Neuron (in vitro differentiated cells): ENCODE data around the gene ACAP3.

Experiments
- H2AFZ ChIP-seq: one replicate; pipeline ENCODE4 v1.6.1; 2013; ENCODE audit warnings: low read depth, mild to moderate bottlenecking, inconsistent platforms, low read length, moderate library complexity
- H3K27me3 ChIP-seq: one replicate; pipeline ENCODE4 v1.6.1; 2013; ENCODE audit warnings: low read length; ENCODE audit not compliant: insufficient read depth
- H3K36me3 ChIP-seq: one replicate; pipeline ENCODE4 v1.6.1; 2013; ENCODE audit warnings: low read length; ENCODE audit not compliant: insufficient read depth
- H3K4me1 ChIP-seq: one replicate; pipeline ENCODE4 v1.6.1; 2013; ENCODE audit warnings: low read length; ENCODE audit not compliant: insufficient read depth
- H3K4me3 ChIP-seq: 2 replicates; pipeline ENCODE4 v1.5.1; 2013; ENCODE audit warnings: mild to moderate bottlenecking, low read length, moderate library complexity
- H3K9me3 ChIP-seq: one replicate; pipeline ENCODE4 v1.6.1; 2013; ENCODE audit warnings: low read length

Gene ACAP3, protein sequence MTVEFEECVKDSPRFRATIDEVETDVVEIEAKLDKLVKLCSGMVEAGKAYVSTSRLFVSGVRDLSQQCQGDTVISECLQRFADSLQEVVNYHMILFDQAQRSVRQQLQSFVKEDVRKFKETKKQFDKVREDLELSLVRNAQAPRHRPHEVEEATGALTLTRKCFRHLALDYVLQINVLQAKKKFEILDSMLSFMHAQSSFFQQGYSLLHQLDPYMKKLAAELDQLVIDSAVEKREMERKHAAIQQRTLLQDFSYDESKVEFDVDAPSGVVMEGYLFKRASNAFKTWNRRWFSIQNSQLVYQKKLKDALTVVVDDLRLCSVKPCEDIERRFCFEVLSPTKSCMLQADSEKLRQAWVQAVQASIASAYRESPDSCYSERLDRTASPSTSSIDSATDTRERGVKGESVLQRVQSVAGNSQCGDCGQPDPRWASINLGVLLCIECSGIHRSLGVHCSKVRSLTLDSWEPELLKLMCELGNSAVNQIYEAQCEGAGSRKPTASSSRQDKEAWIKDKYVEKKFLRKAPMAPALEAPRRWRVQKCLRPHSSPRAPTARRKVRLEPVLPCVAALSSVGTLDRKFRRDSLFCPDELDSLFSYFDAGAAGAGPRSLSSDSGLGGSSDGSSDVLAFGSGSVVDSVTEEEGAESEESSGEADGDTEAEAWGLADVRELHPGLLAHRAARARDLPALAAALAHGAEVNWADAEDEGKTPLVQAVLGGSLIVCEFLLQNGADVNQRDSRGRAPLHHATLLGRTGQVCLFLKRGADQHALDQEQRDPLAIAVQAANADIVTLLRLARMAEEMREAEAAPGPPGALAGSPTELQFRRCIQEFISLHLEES

DNA sequence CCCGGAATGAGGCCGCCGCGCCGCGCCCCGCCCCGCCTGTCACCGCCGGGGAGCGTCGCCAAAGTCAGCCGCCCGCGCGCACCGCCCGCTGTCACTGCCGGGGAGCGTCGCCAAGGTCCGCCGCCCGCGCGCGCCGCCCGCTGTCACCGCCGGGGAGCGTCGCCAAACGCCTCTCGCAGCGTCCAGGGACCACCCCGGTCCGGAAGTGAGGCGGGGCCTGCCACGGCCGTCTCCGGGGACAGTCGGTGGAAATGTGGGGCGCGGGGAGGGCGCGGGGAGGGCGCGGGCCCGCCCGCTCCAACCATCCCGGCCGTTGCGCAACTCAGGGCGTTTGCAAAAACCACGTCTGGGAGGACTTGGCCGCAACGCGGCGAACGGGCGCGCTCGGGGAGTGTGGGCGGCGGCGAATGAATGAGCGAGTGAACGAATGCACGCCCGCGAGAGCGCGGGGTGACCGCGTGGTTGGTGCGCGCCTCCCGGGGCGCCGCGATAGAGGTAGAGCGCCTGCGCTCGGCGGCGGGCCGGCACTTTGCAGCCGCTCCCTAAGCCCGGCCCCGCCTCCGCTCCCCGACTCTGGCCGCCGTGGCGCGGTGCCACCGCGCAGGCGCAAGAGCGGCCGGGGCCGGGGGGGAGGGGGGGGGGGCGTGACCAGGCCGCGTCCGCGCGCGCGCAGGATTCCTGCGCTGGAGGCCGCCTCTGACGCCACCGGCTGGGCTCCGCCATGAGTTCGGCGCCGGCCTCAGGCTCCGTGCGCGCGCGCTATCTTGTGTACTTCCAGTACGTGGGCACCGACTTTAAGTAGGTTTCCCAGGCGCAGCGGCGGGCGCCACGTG is at the start of gene ACAP3, which contains the start of gene PUSL1:
Gene ACAP3 (minus strand): TSS at position 8 of the 833 bp plus-strand sequence. CDS start 115 bp downstream, outside the sequence.
Gene PUSL1 (plus strand): TSS at position 675 of the 833 bp plus-strand sequence. CDS start 47 bp downstream, at position 722.
- H3K4me3 ChIP-seq = peak within 1 kb of the TSS; percentile 73
- H2AFZ ChIP-seq = peak within 1 kb of the TSS; percentile 86
- no peaks in the 10 kb centered on the region for H3K27me3 ChIP-seq
- H3K36me3 ChIP-seq = peaks cover 34% of the 10 kb centered on the region
- H3K9me3 ChIP-seq = no peaks in the 10 kb centered on the region
- H3K4me1 ChIP-seq = peaks cover 43% of the 10 kb centered on the region

DNA sequence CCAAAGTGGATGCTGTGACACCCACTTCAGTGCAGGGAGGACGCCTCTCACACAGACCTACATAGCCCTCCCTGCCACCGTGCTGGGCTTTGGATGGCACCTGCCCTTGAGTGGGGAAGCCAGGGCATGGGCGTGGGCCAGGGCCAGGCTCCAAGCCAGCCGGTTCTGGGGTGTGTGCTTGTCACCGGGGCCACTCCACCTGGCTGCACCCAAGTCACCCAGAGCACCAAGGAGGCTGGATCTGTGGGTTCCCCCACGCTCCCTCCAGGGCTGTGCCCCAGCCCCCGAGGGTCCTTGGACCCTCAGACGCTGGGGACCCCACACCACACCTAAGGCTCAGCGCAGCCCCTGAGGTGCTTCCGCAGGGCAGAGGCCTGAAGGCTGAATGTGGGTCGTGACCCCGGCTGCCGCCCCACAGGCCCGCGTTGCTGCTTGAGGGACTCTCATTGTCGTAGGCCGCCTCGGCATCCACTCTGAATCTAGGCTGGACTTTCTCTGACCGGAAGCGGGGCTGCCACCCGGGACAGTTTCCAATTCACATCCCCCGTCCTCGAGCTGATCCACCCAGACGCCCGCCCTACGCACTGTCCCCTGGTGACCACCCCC is 49.2 kb upstream of the ACAP3 start:
- Histone ChIP-seq H3K36me3 (no peaks in the 10 kb centered on the region), H3K9me3 (no peaks in the 10 kb centered on the region), H3K4me1 (peaks cover 48% of the 10 kb centered on the region), H3K27me3 (no peaks in the 10 kb centered on the region), H3K4me3 (peak overlapping the region; percentile 50), H2AFZ (no peak overlapping the region)

GRCh38 chr1:1356166-1356795 is 48.6 kb upstream of the ACAP3 start:
- Histone ChIP-seq H3K27me3 (no peaks in the 10 kb centered on the region), H3K9me3 (no peaks in the 10 kb centered on the region), H2AFZ (no peak overlapping the region), H3K36me3 (no peaks in the 10 kb centered on the region), H3K4me3 (no peak overlapping the region), H3K4me1 (peaks cover 53% of the 10 kb centered on the region)

GRCh38 chr1:1355416-1355815 is 47.7 kb upstream of the ACAP3 start:
- Histone ChIP-seq H3K36me3 (no peaks in the 10 kb centered on the region), H3K4me1 (peaks cover 47% of the 10 kb centered on the region), H3K27me3 (no peaks in the 10 kb centered on the region), H3K9me3 (no peaks in the 10 kb centered on the region), H2AFZ (no peak overlapping the region), H3K4me3 (no peak overlapping the region)

DNA sequence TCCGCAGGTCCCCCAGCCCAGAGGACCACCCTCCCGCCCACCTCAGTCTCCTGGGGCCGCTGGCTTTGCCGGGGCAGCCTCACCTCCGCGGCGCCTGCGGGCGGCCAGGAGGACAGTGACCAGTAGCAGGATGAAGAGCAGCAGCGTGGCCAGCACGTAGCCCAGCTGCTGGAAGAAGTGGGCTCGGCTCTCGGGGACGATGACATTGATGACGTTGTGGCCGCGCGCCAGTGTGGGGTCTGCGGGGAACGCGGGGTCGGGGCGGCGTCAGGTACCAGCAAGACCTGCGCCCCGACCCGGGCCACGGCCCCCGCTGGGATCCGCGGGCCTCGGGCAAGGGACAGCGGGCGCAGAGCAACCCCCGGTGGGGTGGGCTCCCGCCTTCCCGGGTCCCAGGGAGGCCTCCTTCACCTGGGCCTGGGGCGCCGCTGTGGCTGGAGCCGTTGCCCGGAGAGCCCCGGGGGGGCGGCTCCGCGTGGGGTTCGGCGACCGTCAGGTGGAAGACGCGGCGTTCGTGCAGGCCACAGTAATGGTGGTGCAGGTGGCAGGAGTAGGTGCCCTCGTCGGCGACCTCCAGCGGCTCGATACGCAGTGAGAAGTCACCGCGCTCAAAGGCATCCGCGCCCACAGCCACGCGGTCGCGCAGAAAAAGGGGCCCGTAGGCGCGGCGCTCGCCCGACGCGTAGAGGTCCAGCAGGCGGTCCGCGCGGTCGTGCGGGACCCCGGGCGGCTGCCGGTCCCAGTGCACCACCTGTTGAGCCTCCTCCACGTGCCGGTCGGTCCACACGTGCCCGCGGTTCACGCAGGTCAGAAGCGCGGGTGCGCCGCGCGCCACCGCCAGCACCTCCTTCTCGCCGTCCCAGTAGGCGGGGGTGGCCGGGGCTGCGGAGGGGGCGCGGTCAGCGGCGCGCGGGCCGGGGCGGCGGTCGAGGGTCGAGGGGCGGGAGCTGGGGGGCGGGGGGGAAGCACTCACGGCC is 46.8 kb upstream of the ACAP3 start:
- H3K4me3 ChIP-seq = no peak overlapping the region

GRCh38 chr1:1353389-1354151 is 45.8 kb upstream of the ACAP3 start:
- H2AFZ ChIP-seq = no peak overlapping the region
- H3K36me3 ChIP-seq = no peaks in the 10 kb centered on the region
- peaks cover 28% of the 10 kb centered on the region for H3K4me1 ChIP-seq
- H3K9me3 ChIP-seq = no peaks in the 10 kb centered on the region
- H3K4me3 ChIP-seq = no peak overlapping the region
- no peaks in the 10 kb centered on the region for H3K27me3 ChIP-seq

More for the DNA sequence above, 46.8 kb upstream of the ACAP3 start:
- Histone ChIP-seq H2AFZ (no peak overlapping the region), H3K27me3 (no peaks in the 10 kb centered on the region), H3K9me3 (no peaks in the 10 kb centered on the region), H3K36me3 (no peaks in the 10 kb centered on the region), H3K4me1 (peaks cover 38% of the 10 kb centered on the region)

GRCh38 chr1:1352786-1353388 is 45.2 kb upstream of the ACAP3 start:
- Histone ChIP-seq H3K27me3 (no peaks in the 10 kb centered on the region), H3K36me3 (no peaks in the 10 kb centered on the region), H3K4me1 (peaks cover 27% of the 10 kb centered on the region), H2AFZ (no peak overlapping the region), H3K9me3 (no peaks in the 10 kb centered on the region), H3K4me3 (no peak overlapping the region)

- peaks cover 27% of the 10 kb centered on the region for H3K4me1 ChIP-seq
- peak overlapping the region; percentile 9 for H3K4me3 ChIP-seq
- no peaks in the 10 kb centered on the region for H3K27me3 ChIP-seq
- no peaks in the 10 kb centered on the region for H3K9me3 ChIP-seq
- no peaks in the 10 kb centered on the region for H3K36me3 ChIP-seq
- H2AFZ ChIP-seq = no peak overlapping the region
These were observed 44.0 kb upstream of the ACAP3 start for GRCh38 chr1:1351511-1352427.

DNA sequence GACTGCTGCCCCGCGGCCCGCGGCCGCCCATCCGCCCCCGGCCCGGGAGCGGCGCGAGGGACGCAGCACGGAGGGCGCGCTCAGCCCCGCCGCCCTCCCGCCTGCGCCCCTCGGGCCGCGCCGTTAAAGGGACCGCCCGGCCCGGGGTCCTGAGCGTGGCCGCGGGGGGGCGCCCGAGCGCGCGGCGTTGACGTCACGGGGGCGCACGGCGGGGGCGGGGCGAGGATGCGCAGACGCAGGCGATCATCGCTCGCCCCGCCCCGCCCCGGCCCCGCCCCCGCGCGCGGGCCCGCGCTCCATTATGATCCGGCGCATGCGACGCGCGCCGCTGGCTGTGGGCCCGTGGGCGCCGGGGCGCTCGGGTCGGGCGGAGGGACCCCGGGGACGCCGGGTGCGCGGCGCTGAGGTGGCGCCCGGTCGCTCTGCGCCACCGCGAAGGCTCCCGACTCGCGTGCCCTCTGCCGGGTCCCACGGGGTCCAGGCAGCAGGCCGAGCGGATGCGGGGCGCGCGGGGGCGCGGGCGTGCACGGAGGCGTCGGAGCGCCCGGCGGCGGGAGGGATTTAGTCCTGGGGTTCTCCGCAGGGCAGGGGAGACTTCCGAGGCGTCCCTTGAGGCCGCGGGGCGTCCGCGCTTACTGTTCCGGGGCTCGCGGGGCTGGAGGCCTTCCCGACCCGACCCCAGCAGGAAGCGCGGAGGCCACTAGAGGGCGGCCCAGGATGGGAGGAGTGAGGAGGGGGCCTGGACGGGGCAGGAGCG is 41.7 kb upstream of the ACAP3 start, which contains the start of gene DVL1:
Gene DVL1 (minus strand): TSS at position 163 of the 757 bp plus-strand sequence. CDS start 353 bp downstream, outside the sequence.
- peak within 1 kb of the TSS; percentile 95 for H3K4me3 ChIP-seq
- H3K4me1 ChIP-seq = peaks cover 26% of the 10 kb centered on the region
- no peaks in the 10 kb centered on the region for H3K27me3 ChIP-seq
- no peaks in the 10 kb centered on the region for H3K36me3 ChIP-seq
- H2AFZ ChIP-seq = no peak within 1 kb of the TSS
- no peaks in the 10 kb centered on the region for H3K9me3 ChIP-seq
